HepG2 (cell line): ENCODE results near the gene PDCD2L. TPM values are rescaled to one million over a fixed set of nuclear protein-coding genes. Genes with fewer than 3 reads are reported as not detected.

ENCODE experiments used
- MEF2D ChIP-seq: sonication (generic); formaldehyde crosslinking; IDR thresholded peaks from 2 replicates; pipeline ENCODE4 v1.5.1; 2020; ENCODE audit warnings: mild to moderate bottlenecking, missing genetic modification reagents
- PHF5A ChIP-seq: IDR thresholded peaks from one replicate; pipeline ENCODE4 v1.6.1; 2018; ENCODE audit warnings: low read depth, missing genetic modification reagents; ENCODE audit not compliant: unreplicated experiment
- SAP130 ChIP-seq: IDR thresholded peaks from 2 replicates; pipeline ENCODE4 v1.6.1; 2016; ENCODE audit warnings: low read depth
- SMARCE1 ChIP-seq: fragments of 450-650 bp; IDR thresholded peaks from 2 replicates; pipeline ENCODE4 v1.6.1; 2017; ENCODE audit warnings: borderline replicate concordance
- TBL1XR1 ChIP-seq: fragments of 150-350 bp; IDR thresholded peaks from 2 replicates; pipeline ENCODE4 v1.6.1; 2014; ENCODE audit warnings: borderline replicate concordance, low read length; ENCODE audit not compliant: partially characterized antibody
- ZNF496 ChIP-seq: sonication (generic); formaldehyde crosslinking; IDR thresholded peaks from 2 replicates; pipeline ENCODE4 v1.8.1; 2023; ENCODE audit warnings: mild to moderate bottlenecking, moderate library complexity, missing genetic modification reagents; ENCODE audit not compliant: insufficient replicate concordance
- ZNF616 ChIP-seq: sonication (generic); formaldehyde crosslinking; IDR thresholded peaks from 2 replicates; pipeline ENCODE4 v1.5.0; 2020; ENCODE audit warnings: low read depth, mild to moderate bottlenecking, missing genetic modification reagents
- ZNF777 ChIP-seq: sonication (generic); formaldehyde crosslinking; IDR thresholded peaks from 2 replicates; pipeline ENCODE4 v1.4.0; 2020; ENCODE audit warnings: missing genetic modification reagents
- ZNF790 ChIP-seq: sonication (generic); formaldehyde crosslinking; IDR thresholded peaks from 2 replicates; pipeline ENCODE4 v1.8.0; 2022; ENCODE audit warnings: missing genetic modification reagents, mild to moderate bottlenecking, borderline replicate concordance
- ZNF839 ChIP-seq: sonication (generic); formaldehyde crosslinking; IDR thresholded peaks from 2 replicates; pipeline ENCODE4 v1.4.0; 2020; ENCODE audit warnings: missing genetic modification reagents, mild to moderate bottlenecking, borderline replicate concordance
- polyA plus RNA-seq, 8 experiments: library from polyadenylated mRNA; depleted of rRNA in 3 of 8; stranded (reverse) in 7 of 8; unstranded in 1 of 8; fragments of >200 nt; fragmentation: Illumina TruSeq in 4 of 8; extraction: Trizol in 4 of 8; gene quantifications; 2 replicates each; pipeline versions ENCODE4 v1.2.1 to v1.2.3, GENCODE V29; 2011 to 2016; ENCODE audit warnings: low read depth in 4 of 8, missing spikeins in 1 of 8, mixed read lengths in 1 of 8; ENCODE audit not compliant: insufficient read depth in 1 of 8
- total RNA-seq, 5 experiments: library from RNA; depleted of rRNA; stranded (reverse); fragments of >200 nt; fragmentation: Illumina TruSeq; extraction: Trizol; gene quantifications; 2 replicates each; pipeline ENCODE4 v1.2.3, GENCODE V29; 2016; ENCODE audit warnings: low read depth in 1 of 5
- TF ChIP-seq, protein P1 (sequence below): sonication (generic); formaldehyde crosslinking; IDR thresholded peaks from 2 replicates; pipeline ENCODE4 v1.5.1; 2020; ENCODE audit warnings: mild to moderate bottlenecking, missing genetic modification reagents
- TF ChIP-seq, protein P2 (sequence below): sonication (generic); formaldehyde crosslinking; IDR thresholded peaks from 2 replicates; pipeline ENCODE4 v1.9.0; 2021; ENCODE audit warnings: missing genetic modification reagents, borderline replicate concordance
- TF ChIP-seq, protein P3 (sequence below): sonication (generic); formaldehyde crosslinking; IDR thresholded peaks from 2 replicates; pipeline ENCODE4 v1.4.0; 2020; ENCODE audit warnings: missing genetic modification reagents, low read depth, mild to moderate bottlenecking, borderline replicate concordance
- TF ChIP-seq, protein P4 (sequence below): sonication (generic); formaldehyde crosslinking; IDR thresholded peaks from 2 replicates; pipeline ENCODE4 v1.8.0; 2022; ENCODE audit warnings: mild to moderate bottlenecking, missing genetic modification reagents, moderate library complexity
- TF ChIP-seq, protein P5 (sequence below): sonication (generic); formaldehyde crosslinking; IDR thresholded peaks from 2 replicates; pipeline ENCODE4 v1.5.1; 2020; ENCODE audit warnings: missing genetic modification reagents, mild to moderate bottlenecking, borderline replicate concordance
- TF ChIP-seq, protein P6 (sequence below): IDR thresholded peaks from 2 replicates; pipeline ENCODE4 v1.6.1; 2018; ENCODE audit warnings: missing genetic modification reagents, mild to moderate bottlenecking, missing compliant biosample characterization

PDCD2L gene
- total and polyA plus RNA-seq, 2 of the 13 experiments (the other 11 are each of a cell fraction or from before 2014, with no cell fraction given), result 29.3 to 35.2 TPM

DNA sequence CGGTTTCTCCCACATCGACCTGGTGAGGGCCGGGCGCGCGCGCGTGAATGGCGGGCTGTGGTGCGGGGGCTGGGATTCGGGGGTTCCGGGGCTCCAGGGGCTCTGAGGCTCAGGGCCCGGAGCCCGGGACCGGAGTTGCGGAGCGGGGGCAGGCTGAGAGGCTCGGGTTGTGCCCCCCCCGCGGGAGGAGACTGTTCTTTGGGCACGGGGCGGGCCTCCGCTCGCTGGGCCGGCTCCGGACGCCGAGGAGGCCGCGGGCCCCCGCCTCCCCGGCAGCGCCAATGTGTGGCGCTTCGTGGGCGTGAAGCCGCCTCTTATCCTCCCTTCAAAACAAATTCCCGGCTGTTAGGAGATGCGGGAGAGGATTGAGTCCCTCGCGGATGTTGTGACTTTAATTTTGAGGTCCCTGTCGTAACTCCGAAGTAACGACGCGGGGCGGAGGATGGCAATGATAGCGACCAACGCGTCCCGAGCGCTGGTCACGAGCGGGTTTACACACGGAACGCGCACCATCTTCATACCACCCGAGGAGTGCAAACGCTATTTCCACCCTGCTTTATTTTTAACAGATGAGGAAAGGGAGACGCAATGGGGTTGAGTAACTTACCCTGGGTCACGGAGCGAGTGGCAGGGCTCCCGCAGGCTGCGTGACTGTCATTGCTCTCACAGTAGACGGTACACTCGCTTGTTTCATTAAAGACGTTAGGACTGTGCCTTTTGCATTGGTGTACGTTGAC, 24.5 kb downstream of the PDCD2L start (continued):
- TF ChIP-seq, protein P1, sequence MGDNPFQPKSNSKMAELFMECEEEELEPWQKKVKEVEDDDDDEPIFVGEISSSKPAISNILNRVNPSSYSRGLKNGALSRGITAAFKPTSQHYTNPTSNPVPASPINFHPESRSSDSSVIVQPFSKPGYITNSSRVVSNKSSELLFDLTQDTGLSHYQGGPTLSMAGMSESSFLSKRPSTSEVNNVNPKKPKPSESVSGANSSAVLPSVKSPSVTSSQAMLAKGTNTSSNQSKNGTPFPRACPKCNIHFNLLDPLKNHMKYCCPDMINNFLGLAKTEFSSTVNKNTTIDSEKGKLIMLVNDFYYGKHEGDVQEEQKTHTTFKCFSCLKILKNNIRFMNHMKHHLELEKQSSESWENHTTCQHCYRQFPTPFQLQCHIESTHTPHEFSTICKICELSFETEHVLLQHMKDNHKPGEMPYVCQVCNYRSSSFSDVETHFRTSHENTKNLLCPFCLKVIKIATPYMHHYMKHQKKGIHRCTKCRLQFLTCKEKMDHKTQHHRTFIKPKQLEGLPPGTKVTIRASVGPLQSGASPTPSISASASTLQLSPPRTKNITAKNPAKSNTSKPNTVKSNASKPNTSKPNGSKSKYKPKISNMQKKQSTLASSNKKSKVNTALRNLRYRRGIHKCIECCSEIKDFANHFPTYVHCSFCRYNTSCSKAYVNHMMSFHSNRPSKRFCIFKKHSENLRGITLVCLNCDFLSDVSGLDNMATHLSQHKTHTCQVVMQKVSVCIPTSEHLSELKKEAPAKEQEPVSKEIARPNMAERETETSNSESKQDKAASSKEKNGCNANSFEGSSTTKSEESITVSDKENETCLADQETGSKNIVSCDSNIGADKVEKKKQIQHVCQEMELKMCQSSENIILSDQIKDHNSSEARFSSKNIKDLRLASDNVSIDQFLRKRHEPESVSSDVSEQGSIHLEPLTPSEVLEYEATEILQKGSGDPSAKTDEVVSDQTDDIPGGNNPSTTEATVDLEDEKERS (CRISPR knock-in tag), result no peak
- TF ChIP-seq ZNF616 (CRISPR knock-in tag) (no peak), TBL1XR1 (no peak), ZNF496 (no peak), MEF2D (no peak), SAP130 (CRISPR knock-in tag) (peak; percentile 31), ZNF777 (CRISPR knock-in tag) (no peak), SMARCE1 (no peak), ZNF839 (CRISPR knock-in tag) (no peak), ZNF790 (CRISPR knock-in tag) (no peak), PHF5A (CRISPR knock-in tag) (no peak)
- TF ChIP-seq, protein P2, sequence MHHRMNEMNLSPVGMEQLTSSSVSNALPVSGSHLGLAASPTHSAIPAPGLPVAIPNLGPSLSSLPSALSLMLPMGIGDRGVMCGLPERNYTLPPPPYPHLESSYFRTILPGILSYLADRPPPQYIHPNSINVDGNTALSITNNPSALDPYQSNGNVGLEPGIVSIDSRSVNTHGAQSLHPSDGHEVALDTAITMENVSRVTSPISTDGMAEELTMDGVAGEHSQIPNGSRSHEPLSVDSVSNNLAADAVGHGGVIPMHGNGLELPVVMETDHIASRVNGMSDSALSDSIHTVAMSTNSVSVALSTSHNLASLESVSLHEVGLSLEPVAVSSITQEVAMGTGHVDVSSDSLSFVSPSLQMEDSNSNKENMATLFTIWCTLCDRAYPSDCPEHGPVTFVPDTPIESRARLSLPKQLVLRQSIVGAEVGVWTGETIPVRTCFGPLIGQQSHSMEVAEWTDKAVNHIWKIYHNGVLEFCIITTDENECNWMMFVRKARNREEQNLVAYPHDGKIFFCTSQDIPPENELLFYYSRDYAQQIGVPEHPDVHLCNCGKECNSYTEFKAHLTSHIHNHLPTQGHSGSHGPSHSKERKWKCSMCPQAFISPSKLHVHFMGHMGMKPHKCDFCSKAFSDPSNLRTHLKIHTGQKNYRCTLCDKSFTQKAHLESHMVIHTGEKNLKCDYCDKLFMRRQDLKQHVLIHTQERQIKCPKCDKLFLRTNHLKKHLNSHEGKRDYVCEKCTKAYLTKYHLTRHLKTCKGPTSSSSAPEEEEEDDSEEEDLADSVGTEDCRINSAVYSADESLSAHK, result no peak
- TF ChIP-seq, protein P3, sequence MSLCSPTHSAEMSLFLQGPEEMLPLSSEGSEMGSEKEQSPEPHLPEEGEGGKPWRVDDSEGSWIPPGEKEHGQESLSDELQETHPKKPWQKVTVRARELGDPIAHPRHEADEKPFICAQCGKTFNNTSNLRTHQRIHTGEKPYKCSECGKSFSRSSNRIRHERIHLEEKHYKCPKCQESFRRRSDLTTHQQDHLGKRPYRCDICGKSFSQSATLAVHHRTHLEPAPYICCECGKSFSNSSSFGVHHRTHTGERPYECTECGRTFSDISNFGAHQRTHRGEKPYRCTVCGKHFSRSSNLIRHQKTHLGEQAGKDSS (CRISPR knock-in tag), result peak; percentile 15; the same call in 1 of the 2 replicates
- TF ChIP-seq, protein P4, sequence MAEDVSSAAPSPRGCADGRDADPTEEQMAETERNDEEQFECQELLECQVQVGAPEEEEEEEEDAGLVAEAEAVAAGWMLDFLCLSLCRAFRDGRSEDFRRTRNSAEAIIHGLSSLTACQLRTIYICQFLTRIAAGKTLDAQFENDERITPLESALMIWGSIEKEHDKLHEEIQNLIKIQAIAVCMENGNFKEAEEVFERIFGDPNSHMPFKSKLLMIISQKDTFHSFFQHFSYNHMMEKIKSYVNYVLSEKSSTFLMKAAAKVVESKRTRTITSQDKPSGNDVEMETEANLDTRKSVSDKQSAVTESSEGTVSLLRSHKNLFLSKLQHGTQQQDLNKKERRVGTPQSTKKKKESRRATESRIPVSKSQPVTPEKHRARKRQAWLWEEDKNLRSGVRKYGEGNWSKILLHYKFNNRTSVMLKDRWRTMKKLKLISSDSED, result no peak
- TF ChIP-seq, protein P5, sequence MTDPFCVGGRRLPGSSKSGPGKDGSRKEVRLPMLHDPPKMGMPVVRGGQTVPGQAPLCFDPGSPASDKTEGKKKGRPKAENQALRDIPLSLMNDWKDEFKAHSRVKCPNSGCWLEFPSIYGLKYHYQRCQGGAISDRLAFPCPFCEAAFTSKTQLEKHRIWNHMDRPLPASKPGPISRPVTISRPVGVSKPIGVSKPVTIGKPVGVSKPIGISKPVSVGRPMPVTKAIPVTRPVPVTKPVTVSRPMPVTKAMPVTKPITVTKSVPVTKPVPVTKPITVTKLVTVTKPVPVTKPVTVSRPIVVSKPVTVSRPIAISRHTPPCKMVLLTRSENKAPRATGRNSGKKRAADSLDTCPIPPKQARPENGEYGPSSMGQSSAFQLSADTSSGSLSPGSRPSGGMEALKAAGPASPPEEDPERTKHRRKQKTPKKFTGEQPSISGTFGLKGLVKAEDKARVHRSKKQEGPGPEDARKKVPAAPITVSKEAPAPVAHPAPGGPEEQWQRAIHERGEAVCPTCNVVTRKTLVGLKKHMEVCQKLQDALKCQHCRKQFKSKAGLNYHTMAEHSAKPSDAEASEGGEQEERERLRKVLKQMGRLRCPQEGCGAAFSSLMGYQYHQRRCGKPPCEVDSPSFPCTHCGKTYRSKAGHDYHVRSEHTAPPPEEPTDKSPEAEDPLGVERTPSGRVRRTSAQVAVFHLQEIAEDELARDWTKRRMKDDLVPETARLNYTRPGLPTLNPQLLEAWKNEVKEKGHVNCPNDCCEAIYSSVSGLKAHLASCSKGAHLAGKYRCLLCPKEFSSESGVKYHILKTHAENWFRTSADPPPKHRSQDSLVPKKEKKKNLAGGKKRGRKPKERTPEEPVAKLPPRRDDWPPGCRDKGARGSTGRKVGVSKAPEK (CRISPR knock-in tag), result no peak
- TF ChIP-seq, protein P6, sequence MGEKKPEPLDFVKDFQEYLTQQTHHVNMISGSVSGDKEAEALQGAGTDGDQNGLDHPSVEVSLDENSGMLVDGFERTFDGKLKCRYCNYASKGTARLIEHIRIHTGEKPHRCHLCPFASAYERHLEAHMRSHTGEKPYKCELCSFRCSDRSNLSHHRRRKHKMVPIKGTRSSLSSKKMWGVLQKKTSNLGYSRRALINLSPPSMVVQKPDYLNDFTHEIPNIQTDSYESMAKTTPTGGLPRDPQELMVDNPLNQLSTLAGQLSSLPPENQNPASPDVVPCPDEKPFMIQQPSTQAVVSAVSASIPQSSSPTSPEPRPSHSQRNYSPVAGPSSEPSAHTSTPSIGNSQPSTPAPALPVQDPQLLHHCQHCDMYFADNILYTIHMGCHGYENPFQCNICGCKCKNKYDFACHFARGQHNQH (CRISPR knock-in tag), result 0 out of 2 replicates have a peak, but pooled peaks have one; percentile 38
